Stimulated activated CD8-positive, alpha-beta memory T cell treated with anti-CD3 and anti-CD28 coated beads, Interleukin-7, amount 100 ng/mL, for 4 hours (primary cell): Measurements from ENCODE around the gene RAB5A.
"Not testable (repeated sequence)": the region's sequence is repeated elsewhere in the genome, so short reads cannot be mapped to it uniquely, and the experiment has no call there.

ENCODE experiments used
- DNase-seq, 2 donors: peaks; one replicate each; pipeline ENCODE4 v3.0.0-alpha.2; 2020; ENCODE audit warnings: low read depth in 2 of 2

RAB5A gene

GRCh38 chr3:20028905-20029331 lies 82.0 kb downstream of the RAB5A start:
- DNase-seq: no peak

- not testable (repeated sequence) for DNase-seq
Measured at GRCh38 chr3:20031939-20032338, 85.0 kb downstream of the RAB5A start.
